ENCODE measurements around the gene EID3. TPM values are rescaled to one million over a fixed set of nuclear protein-coding genes. Genes with fewer than 3 reads are reported as not detected.

The EID3 gene
- total RNA-seq, 2 donors from 2014 or later: 8.6 to 18.1 TPM

- intact Hi-C loops (cut with DNase I): no loop called here
- H3K36me3 ChIP-seq: peaks cover 0 to 3% of the 10 kb centered on the region in 2 donors
- TF ChIP-seq POLR2A (IDR thresholded peaks at IDR 0.05) (no peak), CTCF (IDR thresholded peaks at IDR 0.05) (no peak), POLR2AphosphoS5 (IDR thresholded peaks at IDR 0.05) (no peak)
- no peak for DNase-seq (ENCODE audit: low spot score)
- H3K27ac ChIP-seq: no peak overlapping the region
- H3K4me1 ChIP-seq (replicated peaks): no peaks in the 10 kb centered on the region
- WGBS: 79% methylated on average over 5 of the region's 5 CpGs
- H3K4me3 ChIP-seq: no peak overlapping the region
- H3K9me3 ChIP-seq: no peaks in the 10 kb centered on the region
- no peaks in the 10 kb centered on the region for H3K27me3 ChIP-seq (replicated peaks; ENCODE audit: insufficient read depth)
These were observed 44.0 kb downstream of the EID3 start for GRCh38 chr12:104347374-104348075.

- H3K36me3 ChIP-seq: peaks cover 0 to 3% of the 10 kb centered on the region in 2 donors
- intact Hi-C loops (cut with DNase I): no loop called here
- DNase-seq (ENCODE audit: low spot score): no peak
- WGBS: 94% methylated on average over 11 of the region's 11 CpGs
- no peak overlapping the region for H3K4me3 ChIP-seq
- no peak overlapping the region for H3K27ac ChIP-seq
- no peaks in the 10 kb centered on the region for H3K9me3 ChIP-seq
- no peaks in the 10 kb centered on the region for H3K4me1 ChIP-seq (replicated peaks)
- no peaks in the 10 kb centered on the region for H3K27me3 ChIP-seq (replicated peaks; ENCODE audit: insufficient read depth)
- TF ChIP-seq CTCF (IDR thresholded peaks at IDR 0.05): no peak
- TF ChIP-seq POLR2AphosphoS5 (IDR thresholded peaks at IDR 0.05): no peak
- TF ChIP-seq POLR2A (IDR thresholded peaks at IDR 0.05): no peak
These were observed 44.9 kb downstream of the EID3 start for GRCh38 chr12:104348283-104348993.

GRCh38 chr12:104348994-104349494 is 45.5 kb downstream of the EID3 start:
- H3K27ac ChIP-seq: no peak overlapping the region
- H3K4me1 ChIP-seq (replicated peaks): no peaks in the 10 kb centered on the region
- no peaks in the 10 kb centered on the region for H3K9me3 ChIP-seq
- H3K4me3 ChIP-seq: no peak overlapping the region
- H3K36me3 ChIP-seq: peaks cover 0 to 3% of the 10 kb centered on the region in 2 donors
- 99% methylated on average over 2 of the region's 2 CpGs for WGBS
- no peak for TF ChIP-seq CTCF (IDR thresholded peaks at IDR 0.05)
- TF ChIP-seq POLR2A (IDR thresholded peaks at IDR 0.05): no peak
- TF ChIP-seq POLR2AphosphoS5 (IDR thresholded peaks at IDR 0.05): no peak
- H3K27me3 ChIP-seq (replicated peaks; ENCODE audit: insufficient read depth): no peaks in the 10 kb centered on the region
- intact Hi-C loops (cut with DNase I): no loop called here
- DNase-seq (ENCODE audit: low spot score): no peak

- Histone ChIP-seq H3K4me3 (no peak overlapping the region), H3K27ac (no peak overlapping the region), H3K9me3 (no peaks in the 10 kb centered on the region), H3K27me3 (replicated peaks; ENCODE audit: insufficient read depth) (no peaks in the 10 kb centered on the region), H3K36me3 (peaks cover 0 to 3% of the 10 kb centered on the region in 2 donors), H3K4me1 (replicated peaks) (no peaks in the 10 kb centered on the region)
- no peak for TF ChIP-seq POLR2A (IDR thresholded peaks at IDR 0.05)
- TF ChIP-seq POLR2AphosphoS5 (IDR thresholded peaks at IDR 0.05): no peak
- no peak for TF ChIP-seq CTCF (IDR thresholded peaks at IDR 0.05)
- intact Hi-C loops (cut with DNase I): no loop called here
- DNase-seq (ENCODE audit: low spot score): no peak
- 90% methylated on average over 8 of the region's 8 CpGs for WGBS
These were observed 46.9 kb downstream of the EID3 start for GRCh38 chr12:104350211-104351056.

Data from prostate gland (tissue), 2 donors.